ENCODE results near the gene SDHB. TPM values are rescaled to one million over a fixed set of nuclear protein-coding genes. Genes with fewer than 3 reads are reported as not detected.

The SDHB gene
- total RNA-seq, 1 experiment from 2014 or later, result 159 TPM

DNA sequence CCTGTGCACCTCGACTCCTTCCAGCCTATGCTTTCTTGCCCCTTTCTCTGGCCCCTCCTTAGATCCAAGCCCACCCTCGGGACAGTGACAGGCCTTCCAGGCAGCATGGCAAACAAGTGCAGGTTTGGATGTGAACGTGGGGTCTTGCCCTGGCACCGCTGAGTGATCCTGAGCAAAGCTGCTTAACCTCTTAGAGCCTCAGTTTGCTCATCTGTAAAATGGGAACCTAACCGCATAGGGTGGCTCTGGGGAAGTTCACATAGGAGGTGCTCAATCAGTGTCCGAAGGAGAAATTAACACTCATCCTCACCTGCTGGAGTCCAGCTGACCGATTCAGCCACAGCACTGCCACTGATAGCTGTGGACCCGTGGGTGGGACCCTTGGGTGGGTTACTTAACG is 80.6 kb downstream of the SDHB start (continued):
- TF ChIP-seq CTCF (IDR thresholded peaks at IDR 0.05 in 2 of 3, conservative IDR thresholded peaks at IDR 0.05 in 1 of 3; ENCODE audit: borderline replicate concordance in 1 of 3, insufficient read depth in 1 of 3, low read depth in 2 of 3, low read length in 2 of 3), result no peak
- no peak for TF ChIP-seq JUND (IDR thresholded peaks at IDR 0.05)
- TF ChIP-seq, protein P1, sequence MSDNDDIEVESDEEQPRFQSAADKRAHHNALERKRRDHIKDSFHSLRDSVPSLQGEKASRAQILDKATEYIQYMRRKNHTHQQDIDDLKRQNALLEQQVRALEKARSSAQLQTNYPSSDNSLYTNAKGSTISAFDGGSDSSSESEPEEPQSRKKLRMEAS (IDR thresholded peaks at IDR 0.05), result no peak
- TF ChIP-seq EZH2 (IDR thresholded peaks at IDR 0.05), result no peak

DNA sequence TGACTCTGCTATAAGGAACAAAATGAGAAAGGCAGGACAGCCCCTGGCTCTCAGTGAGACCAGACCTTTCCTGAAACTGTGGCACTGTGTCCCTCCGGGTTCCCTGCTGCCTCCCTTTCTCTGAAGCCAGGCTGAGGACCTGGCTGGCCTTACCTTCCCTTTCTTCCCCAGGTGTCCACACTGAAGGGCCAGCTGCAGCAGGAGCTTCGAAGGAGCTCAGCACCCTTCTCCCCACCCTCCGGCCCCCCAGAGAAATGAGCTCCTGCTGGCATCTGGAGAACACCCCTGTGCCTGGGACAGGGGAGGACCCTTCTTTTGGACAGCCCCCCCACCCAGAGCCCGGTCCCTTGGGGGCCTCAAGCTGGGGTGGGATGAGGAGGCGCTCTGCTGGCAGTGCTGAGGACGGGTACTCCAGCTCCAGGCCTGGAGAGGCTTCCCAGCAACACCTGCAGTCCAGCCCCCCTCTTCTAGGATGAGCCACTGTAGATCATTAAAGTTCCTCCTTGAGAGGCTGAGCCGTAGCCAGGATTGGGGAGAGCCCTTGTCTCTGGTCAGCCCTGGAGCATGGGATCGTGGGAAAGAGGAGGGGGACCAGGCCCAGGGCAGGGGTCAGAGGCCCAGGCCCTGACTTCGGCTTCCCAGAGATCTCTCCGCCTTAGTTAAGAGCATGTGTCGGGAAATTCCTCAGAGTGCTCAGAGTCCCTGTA is 81.5 kb downstream of the SDHB start:
- no peaks in the 10 kb centered on the region for H3K9me3 ChIP-seq (ENCODE audit: control insufficient read depth in 1 of 2, insufficient read depth in 1 of 2, low read depth in 1 of 2, low read length in 2 of 2)
- H3K4me3 ChIP-seq (replicated peaks in 1 of 2; ENCODE audit: low read depth in 1 of 2, low read length in 2 of 2), result no peak overlapping the region
- H2AFZ ChIP-seq (ENCODE audit: low read depth, low read length, poor library complexity, severe bottlenecking), result no peak overlapping the region
- peaks cover 0 to 4% of the 10 kb centered on the region in 2 experiments; a peak in 2 of 4 replicates for H3K36me3 ChIP-seq (ENCODE audit: control insufficient read depth in 1 of 2, insufficient read depth in 2 of 2, low read length in 2 of 2)
- H4K20me1 ChIP-seq (ENCODE audit: insufficient read depth), result no peaks in the 10 kb centered on the region
- DNase-seq (ENCODE audit: low read depth, low spot score) (no peak), ATAC-seq (peak; percentile 17)
- ChIA-PET RAD21 (ENCODE audit: low non-redundant PET in 1 of 2, low total read pairs in 2 of 2, uncharacterized antibody in 2 of 2, unreplicated experiment in 2 of 2) (no interaction called here), POLR2A (no interaction called here), CTCF (interaction anchor here (1.0 kb wide), 1 partner anchor 11 kb away, joined by 3 read pairs; no protein-coding TSS in a partner anchor)
- intact Hi-C loops (cut with micrococcal nuclease), result no loop called here
- H3K27me3 ChIP-seq (ENCODE audit: insufficient read depth, low read length), result no peaks in the 10 kb centered on the region
- H3K27ac ChIP-seq (ENCODE audit: low read depth, low read length), result peak overlapping the region; percentile 59
- H3K4me1 ChIP-seq (ENCODE audit: control insufficient read depth in 1 of 2, insufficient read depth in 2 of 2, low read length in 2 of 2), result peaks cover 11 to 14% of the 10 kb centered on the region in 2 experiments
- H3K79me2 ChIP-seq (ENCODE audit: insufficient read depth, low read length), result peaks cover 4% of the 10 kb centered on the region; the same call in 1 of the 2 replicates
- H3K9me2 ChIP-seq (ENCODE audit: insufficient read depth), result no peaks in the 10 kb centered on the region
- H3K9ac ChIP-seq (ENCODE audit: low read length), result peak overlapping the region; percentile 11; the same call in 1 of the 2 replicates
- peak overlapping the region; percentile 22; the same call in 1 of the 2 replicates for H3K4me2 ChIP-seq (ENCODE audit: low read length)
- no TSS peak for BruUV-seq (replicated peaks)
- TF ChIP-seq SRF (IDR thresholded peaks at IDR 0.05; ENCODE audit: low read depth) (no peak), JUND (IDR thresholded peaks at IDR 0.05) (no peak), ELF1 (IDR thresholded peaks at IDR 0.05; ENCODE audit: borderline replicate concordance, low read depth) (no peak), EZH2phosphoT487 (IDR thresholded peaks at IDR 0.05; ENCODE audit: borderline replicate concordance) (no peak), CEBPB (IDR thresholded peaks at IDR 0.05; ENCODE audit: low read depth) (no peak), CBX3 (IDR thresholded peaks at IDR 0.05; ENCODE audit: low read depth) (no peak), REST (IDR thresholded peaks at IDR 0.05; ENCODE audit: low read depth) (no peak), RAD21 (IDR thresholded peaks at IDR 0.05; ENCODE audit: low read depth) (no peak), EZH2 (IDR thresholded peaks at IDR 0.05) (no peak), ZFX (IDR thresholded peaks at IDR 0.05) (no peak), TCF7L2 (IDR thresholded peaks at IDR 0.05; ENCODE audit: borderline replicate concordance, extremely low read depth, insufficient read depth, insufficient read length) (no peak), EGR1 (IDR thresholded peaks at IDR 0.05; ENCODE audit: low read depth) (no peak), FOSL1 (IDR thresholded peaks at IDR 0.05; ENCODE audit: low read depth) (no peak), SP1 (IDR thresholded peaks at IDR 0.05; ENCODE audit: low read depth) (no peak), POLR2A (IDR thresholded peaks at IDR 0.05; ENCODE audit: borderline replicate concordance, extremely low read depth, insufficient read depth, insufficient read length) (no peak), SIN3A (IDR thresholded peaks at IDR 0.05; ENCODE audit: low read depth) (no peak), ZNF274 (IDR thresholded peaks at IDR 0.05; ENCODE audit: low read depth, low read length) (no peak)
